ENCODE measurements around the gene SHMT2.

SHMT2 gene

DNA sequence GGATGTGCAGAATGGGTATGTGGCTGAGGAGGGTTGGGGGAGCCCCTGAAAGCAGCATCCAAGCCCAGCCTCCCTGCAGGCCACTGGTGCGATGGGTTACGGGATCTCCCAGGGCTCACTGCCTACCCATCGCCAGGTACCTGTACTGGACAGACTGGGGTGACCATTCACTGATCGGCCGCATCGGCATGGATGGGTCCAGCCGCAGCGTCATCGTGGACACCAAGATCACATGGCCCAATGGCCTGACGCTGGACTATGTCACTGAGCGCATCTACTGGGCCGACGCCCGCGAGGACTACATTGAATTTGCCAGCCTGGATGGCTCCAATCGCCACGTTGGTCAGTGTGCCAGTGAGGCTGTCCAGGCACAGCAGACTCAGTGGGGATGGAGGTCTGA is 31.2 kb upstream of the SHMT2 start:
- no peak for DNase-seq

DNA sequence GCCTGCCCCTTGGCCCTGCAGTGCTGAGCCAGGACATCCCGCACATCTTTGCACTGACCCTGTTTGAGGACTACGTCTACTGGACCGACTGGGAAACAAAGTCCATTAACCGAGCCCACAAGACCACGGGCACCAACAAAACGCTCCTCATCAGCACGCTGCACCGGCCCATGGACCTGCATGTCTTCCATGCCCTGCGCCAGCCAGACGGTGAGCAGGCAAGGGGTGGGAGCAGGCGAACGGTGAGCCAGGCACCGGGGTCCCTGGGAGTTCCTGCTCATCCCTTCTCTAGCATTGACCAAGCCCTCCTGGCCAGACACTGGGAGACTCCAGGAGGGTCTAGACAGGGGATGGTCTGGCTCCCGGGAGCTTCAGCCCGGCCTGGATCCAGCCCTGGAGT is 30.3 kb upstream of the SHMT2 start:
- no peak for DNase-seq

DNA sequence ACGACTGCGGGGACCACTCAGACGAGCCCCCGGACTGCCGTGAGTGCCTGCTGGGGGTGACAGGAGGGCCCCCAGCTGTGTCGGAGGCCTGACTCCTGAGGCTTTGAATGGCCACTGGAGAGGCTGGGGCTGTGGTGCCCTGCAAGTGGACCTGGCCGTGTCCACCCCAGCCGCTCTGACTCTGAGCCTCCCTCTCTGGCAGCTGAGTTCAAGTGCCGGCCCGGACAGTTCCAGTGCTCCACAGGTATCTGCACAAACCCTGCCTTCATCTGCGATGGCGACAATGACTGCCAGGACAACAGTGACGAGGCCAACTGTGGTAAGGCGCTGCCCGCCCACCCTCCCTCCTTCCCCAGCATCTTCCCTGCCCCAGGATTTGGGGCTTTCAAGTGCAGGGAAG is 29.0 kb upstream of the SHMT2 start:
- no peak for DNase-seq

DNA sequence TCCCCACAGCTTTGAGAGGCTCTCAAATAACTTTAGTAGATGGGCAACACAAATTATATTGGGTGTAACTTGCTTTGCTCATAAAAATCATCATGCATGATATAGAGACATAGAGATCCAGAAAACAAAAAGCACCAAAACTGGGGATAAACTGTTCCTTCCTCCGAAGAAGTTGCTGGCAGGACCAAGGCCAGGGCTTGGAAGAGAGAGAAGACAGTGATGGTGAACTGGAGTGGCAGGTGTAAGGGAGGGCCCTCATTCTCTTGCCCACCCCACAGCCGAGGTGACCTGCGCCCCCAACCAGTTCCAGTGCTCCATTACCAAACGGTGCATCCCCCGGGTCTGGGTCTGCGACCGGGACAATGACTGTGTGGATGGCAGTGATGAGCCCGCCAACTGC is 28.3 kb upstream of the SHMT2 start:
- no peak for DNase-seq

DNA sequence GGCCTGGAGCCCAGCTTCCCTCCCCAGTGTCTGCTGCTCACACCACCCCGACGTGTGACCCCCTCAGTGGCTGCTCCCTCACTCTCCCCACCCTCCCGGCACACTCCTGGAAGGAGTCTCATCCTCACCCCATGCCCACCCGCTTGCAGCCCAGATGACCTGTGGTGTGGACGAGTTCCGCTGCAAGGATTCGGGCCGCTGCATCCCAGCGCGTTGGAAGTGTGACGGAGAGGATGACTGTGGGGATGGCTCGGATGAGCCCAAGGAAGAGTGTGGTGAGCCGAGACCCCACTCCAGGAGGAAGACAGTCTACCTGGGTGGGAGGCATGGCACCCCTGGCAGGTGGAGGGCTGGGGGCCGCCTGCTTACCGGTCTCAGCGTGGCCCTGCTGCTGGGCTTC is 27.9 kb upstream of the SHMT2 start:
- DNase-seq: no peak

DNA sequence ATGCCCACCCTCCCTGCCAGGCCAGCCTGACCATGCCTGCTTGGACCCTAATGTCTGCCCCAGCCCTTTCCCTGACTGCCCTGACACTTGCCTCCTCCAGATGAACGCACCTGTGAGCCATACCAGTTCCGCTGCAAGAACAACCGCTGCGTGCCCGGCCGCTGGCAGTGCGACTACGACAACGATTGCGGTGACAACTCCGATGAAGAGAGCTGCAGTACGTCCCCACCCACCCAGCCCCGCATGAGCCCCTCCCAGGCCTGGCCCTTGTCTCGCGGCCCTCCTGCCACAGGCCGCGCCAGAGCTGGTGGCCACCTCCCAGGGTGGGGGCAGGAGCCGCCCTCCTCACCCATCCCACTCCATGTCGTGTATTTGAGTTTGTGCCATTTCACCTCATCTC is 27.2 kb upstream of the SHMT2 start:
- DNase-seq: no peak

DNA sequence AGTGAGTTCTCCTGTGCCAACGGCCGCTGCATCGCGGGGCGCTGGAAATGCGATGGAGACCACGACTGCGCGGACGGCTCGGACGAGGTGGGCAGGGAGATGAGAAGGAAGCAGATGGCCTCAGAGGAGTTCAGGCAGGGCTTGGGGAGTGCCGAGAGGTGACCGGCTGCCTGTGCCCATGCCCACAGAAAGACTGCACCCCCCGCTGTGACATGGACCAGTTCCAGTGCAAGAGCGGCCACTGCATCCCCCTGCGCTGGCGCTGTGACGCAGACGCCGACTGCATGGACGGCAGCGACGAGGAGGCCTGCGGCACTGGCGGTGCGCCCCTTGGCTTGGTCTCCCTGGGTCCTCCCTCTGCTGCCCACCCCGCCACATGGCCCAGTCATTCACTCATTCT is 26.3 kb upstream of the SHMT2 start:
- DNase-seq: no peak

DNA sequence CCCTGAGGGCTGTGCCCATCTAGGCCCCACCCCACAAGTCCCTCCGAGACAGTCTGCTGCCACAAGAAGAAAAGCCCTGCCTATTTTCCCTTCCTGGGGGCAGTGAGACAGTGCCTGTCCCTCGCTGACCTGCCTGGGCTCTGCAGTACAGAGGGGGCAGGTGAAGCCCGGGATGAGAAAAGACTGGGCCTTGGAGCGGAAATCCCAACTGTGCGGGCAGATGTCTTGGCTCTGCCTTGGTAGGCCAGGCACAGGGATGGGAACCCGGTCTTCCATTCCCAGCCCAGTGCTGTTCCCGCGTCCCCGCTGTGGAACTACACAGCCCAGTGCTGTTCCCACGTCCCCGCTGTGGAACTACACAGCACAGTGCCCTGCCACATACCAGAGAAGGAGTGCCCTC is 25.7 kb upstream of the SHMT2 start:
- DNase-seq: no peak

DNA sequence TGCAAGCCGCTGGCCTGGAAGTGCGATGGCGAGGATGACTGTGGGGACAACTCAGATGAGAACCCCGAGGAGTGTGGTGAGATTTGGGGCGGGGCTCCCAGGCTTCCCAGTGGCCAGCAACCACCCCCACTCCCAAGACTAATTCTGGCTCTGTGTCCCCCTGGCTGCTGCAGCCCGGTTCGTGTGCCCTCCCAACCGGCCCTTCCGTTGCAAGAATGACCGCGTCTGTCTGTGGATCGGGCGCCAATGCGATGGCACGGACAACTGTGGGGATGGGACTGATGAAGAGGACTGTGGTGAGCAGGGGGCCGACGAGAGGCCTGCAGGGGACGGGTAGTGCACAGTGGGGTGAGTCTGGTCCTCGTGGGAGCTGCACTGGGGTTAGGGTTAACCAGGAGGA is 25.1 kb upstream of the SHMT2 start:
- DNase-seq: no peak

DNA sequence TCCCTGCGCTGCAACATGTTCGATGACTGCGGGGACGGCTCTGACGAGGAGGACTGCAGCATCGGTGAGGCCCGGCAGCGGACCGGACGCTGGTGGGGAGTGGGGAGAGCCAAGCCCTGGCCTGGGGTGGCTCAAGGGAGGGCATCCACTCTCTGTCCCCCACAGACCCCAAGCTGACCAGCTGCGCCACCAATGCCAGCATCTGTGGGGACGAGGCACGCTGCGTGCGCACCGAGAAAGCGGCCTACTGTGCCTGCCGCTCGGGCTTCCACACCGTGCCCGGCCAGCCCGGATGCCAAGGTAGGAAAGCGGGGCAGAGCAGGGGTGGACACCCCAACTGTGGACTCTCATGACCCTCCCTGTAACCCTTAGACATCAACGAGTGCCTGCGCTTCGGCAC is 24.3 kb upstream of the SHMT2 start:
- DNase-seq: no peak

DNA sequence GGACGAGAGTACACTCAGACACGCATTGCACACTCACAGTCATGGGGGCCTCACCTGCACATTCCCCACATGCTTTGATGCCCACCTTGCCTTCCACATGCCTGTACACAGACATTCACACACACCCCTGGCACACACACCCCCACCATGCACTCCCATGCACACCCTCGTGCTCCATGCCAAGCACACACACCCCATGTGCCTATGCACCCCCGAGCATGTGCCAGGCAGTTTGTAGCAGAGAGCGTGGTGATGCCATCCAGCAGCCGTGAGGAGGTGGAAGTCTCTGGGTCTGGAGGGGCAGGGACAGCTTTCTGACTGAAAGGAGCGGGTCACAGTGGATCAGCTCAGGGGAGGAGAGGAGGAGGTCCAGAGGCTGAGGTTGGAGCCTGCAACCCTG is 23.6 kb upstream of the SHMT2 start:
- DNase-seq: no peak

DNA sequence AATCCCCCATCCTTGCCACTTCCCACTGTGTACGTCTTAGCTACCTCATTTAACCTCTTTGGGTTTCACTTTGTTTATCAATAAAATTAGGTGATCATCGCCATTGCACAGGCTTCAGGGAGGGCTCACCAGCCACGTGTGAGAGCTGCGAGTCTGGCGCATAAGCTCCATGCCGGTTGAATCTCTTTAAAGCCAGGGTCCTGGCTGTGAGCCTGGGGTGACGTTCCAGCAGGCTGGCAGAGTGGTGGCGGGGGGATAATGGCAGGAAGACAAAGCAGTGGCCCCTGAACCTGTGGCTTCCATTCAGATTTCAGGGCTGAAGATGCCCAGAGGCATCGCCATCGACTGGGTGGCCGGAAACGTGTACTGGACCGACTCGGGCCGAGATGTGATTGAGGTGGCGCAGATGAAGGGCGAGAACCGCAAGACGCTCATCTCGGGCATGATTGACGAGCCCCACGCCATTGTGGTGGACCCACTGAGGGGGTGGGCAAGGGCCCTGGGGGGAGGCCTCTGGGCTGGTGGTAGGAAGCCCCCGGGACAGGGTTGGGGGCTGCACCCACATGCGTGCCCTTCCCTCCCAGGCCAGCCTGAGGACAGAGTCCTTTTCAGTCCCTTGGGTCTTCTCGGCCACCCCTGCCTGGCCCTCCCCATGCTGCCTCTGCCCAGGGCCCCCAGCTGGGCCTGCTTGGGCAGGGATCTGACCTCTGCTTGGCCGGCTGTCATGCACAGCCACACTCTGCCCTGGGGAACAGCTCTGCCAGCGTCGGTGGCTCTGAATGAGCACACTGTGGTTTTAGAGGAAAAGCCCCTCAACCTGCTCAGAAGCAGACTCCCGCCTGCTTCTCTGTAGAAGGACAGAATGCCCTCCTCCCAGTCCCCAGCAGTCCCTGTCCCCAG is 21.5 kb upstream of the SHMT2 start:
- no peak for DNase-seq

DNA sequence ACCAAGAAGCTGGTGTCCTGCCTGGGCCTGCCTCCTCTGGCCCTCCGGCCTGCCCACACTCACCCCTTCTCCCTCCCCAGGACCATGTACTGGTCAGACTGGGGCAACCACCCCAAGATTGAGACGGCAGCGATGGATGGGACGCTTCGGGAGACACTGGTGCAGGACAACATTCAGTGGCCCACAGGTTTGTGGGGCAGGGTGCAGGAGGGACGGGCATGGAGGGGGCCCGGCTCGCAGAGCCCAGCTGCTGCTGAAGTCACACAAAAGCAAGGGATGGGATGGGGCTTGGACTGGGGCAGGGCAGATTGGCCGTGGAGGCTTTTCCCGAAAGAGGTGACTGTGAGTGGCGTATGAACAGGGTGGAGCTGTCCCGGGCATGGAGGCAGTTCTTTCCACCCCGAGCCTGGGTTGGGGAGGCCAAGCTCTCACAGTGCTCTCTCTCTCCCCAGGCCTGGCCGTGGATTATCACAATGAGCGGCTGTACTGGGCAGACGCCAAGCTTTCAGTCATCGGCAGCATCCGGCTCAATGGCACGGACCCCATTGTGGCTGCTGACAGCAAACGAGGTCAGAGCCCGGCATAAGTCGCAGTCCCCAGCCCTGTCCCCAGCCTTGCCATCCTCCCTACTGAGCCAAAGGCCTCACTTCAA is 20.8 kb upstream of the SHMT2 start:
- DNase-seq: no peak

DNA sequence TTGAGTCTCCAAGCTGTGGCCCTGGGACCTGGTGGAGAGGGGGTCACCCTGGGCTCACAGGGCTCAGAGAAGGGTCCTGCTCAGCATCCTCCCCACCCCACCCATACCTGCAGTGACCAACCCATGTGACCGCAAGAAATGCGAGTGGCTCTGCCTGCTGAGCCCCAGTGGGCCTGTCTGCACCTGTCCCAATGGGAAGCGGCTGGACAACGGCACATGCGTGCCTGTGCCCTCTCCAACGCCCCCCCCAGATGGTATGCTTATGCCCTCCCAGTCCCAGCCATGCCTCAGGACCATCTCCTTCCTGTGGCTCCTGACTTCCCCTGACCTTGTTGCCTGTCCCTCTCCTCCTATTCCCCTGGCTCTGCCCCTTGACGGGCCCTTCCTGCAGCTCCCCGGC is 19.6 kb upstream of the SHMT2 start:
- DNase-seq: no peak

DNA sequence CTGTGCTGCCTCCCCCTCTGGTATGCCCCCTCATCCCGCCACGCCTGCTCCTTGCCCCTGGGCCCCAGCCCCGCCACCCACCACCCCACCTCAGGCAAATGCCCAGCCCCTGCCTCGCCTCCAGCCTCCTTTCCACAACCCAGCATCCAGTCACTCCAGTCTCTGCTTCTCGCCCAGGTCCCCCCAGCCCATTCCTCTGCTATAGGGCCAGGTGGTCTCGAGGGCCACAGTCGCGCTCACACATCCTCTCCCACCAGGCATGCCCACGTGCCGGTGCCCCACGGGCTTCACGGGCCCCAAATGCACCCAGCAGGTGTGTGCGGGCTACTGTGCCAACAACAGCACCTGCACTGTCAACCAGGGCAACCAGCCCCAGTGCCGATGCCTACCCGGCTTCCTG is 19.1 kb upstream of the SHMT2 start:
- DNase-seq: no peak

DNA sequence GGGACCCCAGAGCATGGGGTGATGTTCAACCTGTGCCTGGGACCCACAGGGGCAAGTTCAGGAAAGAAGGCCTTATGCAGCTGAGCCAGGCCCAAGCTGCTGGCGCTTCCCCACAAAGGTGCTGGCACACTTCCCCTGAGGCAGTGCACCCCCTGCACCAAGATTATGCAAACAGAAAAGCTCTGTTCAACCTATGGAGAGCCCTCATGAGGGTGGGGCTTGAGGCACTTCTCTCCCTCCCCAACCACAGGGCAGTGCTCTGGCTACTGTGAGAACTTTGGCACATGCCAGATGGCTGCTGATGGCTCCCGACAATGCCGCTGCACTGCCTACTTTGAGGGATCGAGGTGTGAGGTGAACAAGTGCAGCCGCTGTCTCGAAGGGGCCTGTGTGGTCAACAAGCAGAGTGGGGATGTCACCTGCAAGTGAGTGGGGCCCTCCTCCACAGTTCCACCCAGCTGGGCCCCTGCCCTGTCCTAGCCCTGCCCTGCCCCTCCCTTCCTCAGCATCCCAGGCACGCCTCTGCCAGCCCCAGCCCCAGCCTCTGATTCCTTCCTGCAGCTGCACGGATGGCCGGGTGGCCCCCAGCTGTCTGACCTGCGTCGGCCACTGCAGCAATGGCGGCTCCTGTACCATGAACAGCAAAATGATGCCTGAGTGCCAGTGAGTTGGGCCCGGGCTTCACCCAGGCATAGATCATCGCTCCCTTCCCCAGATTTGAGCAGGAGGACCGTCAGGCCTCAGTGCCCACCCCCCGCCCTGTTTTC is 18.4 kb upstream of the SHMT2 start:
- peak; percentile 69 to 87 for DNase-seq

DNA sequence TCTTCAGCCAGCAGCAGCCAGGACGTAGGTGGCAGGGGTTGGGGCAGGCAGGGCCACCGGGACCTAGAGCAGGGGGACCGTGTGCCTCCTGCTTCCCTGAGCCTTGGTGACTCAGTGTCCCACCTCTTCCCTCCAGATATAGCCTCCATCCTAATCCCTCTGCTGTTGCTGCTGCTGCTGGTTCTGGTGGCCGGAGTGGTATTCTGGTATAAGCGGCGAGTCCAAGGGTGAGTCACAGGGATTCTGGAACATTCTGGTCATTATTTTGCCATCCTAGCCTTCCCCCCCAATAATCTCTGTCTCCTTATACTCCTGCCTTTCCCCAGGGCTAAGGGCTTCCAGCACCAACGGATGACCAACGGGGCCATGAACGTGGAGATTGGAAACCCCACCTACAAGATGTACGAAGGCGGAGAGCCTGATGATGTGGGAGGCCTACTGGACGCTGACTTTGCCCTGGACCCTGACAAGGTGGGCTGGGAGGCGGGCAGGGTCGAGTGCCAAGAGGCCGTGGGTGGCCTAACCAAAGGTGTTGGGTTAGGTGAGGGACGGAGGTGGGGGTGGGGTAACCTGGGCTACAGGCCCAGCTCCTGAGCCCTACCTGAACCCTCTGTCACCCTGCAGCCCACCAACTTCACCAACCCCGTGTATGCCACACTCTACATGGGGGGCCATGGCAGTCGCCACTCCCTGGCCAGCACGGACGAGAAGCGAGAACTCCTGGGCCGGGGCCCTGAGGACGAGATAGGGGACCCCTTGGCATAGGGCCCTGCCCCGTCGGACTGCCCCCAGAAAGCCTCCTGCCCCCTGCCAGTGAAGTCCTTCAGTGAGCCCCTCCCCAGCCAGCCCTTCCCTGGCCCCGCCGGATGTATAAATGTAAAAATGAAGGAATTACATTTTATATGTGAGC is 17.5 kb upstream of the SHMT2 start:
- no peak for DNase-seq

DNA sequence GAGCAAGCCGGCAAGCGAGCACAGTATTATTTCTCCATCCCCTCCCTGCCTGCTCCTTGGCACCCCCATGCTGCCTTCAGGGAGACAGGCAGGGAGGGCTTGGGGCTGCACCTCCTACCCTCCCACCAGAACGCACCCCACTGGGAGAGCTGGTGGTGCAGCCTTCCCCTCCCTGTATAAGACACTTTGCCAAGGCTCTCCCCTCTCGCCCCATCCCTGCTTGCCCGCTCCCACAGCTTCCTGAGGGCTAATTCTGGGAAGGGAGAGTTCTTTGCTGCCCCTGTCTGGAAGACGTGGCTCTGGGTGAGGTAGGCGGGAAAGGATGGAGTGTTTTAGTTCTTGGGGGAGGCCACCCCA is 16.8 kb upstream of the SHMT2 start:
- no peak for DNase-seq

DNA sequence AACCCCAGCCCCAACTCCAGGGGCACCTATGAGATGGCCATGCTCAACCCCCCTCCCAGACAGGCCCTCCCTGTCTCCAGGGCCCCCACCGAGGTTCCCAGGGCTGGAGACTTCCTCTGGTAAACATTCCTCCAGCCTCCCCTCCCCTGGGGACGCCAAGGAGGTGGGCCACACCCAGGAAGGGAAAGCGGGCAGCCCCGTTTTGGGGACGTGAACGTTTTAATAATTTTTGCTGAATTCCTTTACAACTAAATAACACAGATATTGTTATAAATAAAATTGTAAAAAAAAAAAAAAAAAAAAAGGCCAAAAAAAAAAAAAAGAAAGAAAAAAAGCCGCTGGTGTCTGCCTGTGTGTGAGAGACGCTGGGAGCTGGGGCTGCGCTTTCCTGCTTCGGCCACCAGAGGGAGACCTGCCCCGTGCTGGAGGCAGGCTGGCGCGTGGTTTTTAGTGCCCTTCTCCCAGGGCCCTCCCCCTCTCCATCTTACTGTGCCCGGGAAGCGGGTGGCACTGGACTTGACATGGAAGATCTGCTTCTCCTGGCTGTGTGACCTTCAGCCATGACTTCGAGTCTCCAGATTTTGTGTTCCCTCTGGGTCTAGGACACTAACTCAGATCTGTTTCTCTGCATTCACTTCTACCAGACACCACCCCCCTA is 16.3 kb upstream of the SHMT2 start:
- peak; percentile 54 to 92 for DNase-seq

DNA sequence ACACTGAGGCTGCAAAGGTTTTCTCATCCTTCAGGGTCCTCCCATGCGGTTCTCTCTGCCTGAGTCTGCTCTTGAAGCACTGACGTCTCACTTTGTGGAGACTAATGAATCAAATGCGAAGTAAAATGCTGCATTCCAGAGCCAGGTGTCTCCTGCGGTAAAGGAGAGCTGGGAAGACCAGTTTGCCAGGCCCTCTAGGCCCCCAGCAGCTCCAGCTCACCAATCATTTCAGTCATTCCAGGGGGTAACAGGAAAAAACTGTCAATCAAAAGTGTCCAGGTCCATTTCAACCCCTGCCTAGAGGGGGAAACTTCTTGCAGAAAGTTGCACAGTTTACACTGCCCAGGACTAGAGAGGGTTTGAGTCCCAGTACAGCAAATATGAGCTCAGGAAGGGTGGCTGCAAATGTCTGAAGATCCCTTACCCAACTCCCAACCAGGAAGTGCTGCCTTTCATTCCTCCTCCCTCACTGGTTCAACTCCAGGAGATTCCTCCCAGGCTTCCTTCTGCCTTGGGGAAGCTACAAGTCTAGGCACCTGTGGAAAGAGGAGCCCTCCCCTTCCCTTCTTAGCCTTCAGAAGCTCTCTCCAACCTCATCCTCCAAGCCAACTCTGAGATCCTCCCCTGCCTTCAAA is 15.6 kb upstream of the SHMT2 start:
- peak in 1 of 2 experiments; percentile 53 for DNase-seq

DNA sequence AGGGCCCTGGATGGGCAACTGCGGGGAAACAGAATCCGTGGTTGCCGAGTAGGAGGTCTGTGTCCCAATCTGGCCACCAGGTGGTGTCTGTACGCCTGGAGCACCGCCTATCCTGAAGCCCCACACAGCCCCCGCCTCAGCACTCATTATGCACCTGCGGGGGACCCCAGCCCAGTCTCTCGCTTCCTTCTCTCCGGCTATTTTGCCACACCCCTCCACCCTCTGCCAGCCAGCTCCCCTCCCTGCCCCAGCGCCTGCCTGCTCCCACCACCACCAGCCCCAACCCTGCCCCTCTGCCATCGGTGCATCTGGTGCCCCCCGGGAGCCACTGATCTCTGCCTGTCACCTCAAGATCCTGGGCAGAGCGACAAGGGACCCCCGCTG is 15.1 kb upstream of the SHMT2 start:
- peak; percentile 80 to 95 for DNase-seq

DNA sequence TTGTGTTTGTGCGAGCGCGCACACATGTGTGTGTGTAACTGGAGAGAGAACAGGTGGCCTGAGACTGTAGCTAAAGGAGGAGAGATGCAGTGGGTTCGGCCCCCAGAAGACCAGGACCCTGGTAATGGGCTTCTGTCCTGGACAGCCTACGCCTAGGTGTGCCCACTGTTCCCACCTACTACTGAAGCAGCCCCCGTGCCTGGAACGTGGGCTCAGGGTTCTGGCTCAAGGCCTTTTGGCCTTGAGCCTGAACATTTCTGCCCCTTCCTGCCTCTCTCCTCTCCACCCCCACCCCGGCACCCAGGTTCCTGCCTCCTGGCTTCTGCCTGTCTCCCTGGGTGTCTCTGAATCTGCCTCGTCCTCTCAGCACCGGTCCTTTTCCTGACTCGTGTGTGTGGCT is 14.4 kb upstream of the SHMT2 start:
- peak in 1 of 2 experiments; percentile 60 for DNase-seq

Data from NCI-H526 (cell line).